ENCODE data around the gene SPRED3.

SPRED3 gene

GRCh38 chr19:38442736-38443135, 54.2 kb downstream of the SPRED3 start:
- no peaks in the 10 kb centered on the region for H3K36me3 ChIP-seq (ENCODE audit: insufficient read depth, insufficient read length, low read length)
- TF ChIP-seq ZNF274 (IDR thresholded peaks at IDR 0.05; ENCODE audit: low read depth, low read length), result no peak
- TF ChIP-seq YY1 (IDR thresholded peaks at IDR 0.05; ENCODE audit: insufficient read depth, insufficient read length), result no peak
- no peak for TF ChIP-seq SUZ12 (IDR thresholded peaks at IDR 0.05; ENCODE audit: extremely low read depth, insufficient read depth, insufficient read length)
- no peak for DNase-seq (ENCODE audit: low read depth, low spot score)
- no peak overlapping the region for H3K4me3 ChIP-seq (ENCODE audit: insufficient read length, low read depth)
- H3K9ac ChIP-seq (ENCODE audit: insufficient read length, low read depth), result no peak overlapping the region
- H3K9me3 ChIP-seq (ENCODE audit: insufficient read depth, low read length), result no peaks in the 10 kb centered on the region
- H3K27me3 ChIP-seq (ENCODE audit: insufficient read depth, insufficient read length), result no peaks in the 10 kb centered on the region
- no peaks in the 10 kb centered on the region for H3K4me1 ChIP-seq (ENCODE audit: insufficient read depth, insufficient read length)

- Histone ChIP-seq H3K36me3 (ENCODE audit: insufficient read depth, insufficient read length, low read length) (no peaks in the 10 kb centered on the region), H3K9me3 (ENCODE audit: insufficient read depth, low read length) (no peaks in the 10 kb centered on the region), H3K9ac (ENCODE audit: insufficient read length, low read depth) (no peak overlapping the region), H3K27me3 (ENCODE audit: insufficient read depth, insufficient read length) (no peaks in the 10 kb centered on the region), H3K4me3 (ENCODE audit: insufficient read length, low read depth) (no peak overlapping the region), H3K4me1 (ENCODE audit: insufficient read depth, insufficient read length) (no peaks in the 10 kb centered on the region)
- no peak for DNase-seq (ENCODE audit: low read depth, low spot score)
- TF ChIP-seq YY1 (IDR thresholded peaks at IDR 0.05; ENCODE audit: insufficient read depth, insufficient read length) (no peak), SUZ12 (IDR thresholded peaks at IDR 0.05; ENCODE audit: extremely low read depth, insufficient read depth, insufficient read length) (no peak), ZNF274 (IDR thresholded peaks at IDR 0.05; ENCODE audit: low read depth, low read length) (no peak)
Measured at GRCh38 chr19:38443458-38443999, 55.0 kb downstream of the SPRED3 start.

GRCh38 chr19:38444026-38444425, 55.5 kb downstream of the SPRED3 start:
- TF ChIP-seq SUZ12 (IDR thresholded peaks at IDR 0.05; ENCODE audit: extremely low read depth, insufficient read depth, insufficient read length), result no peak
- no peak for TF ChIP-seq YY1 (IDR thresholded peaks at IDR 0.05; ENCODE audit: insufficient read depth, insufficient read length)
- TF ChIP-seq ZNF274 (IDR thresholded peaks at IDR 0.05; ENCODE audit: low read depth, low read length), result no peak
- Histone ChIP-seq H3K9ac (ENCODE audit: insufficient read length, low read depth) (no peak overlapping the region), H3K4me1 (ENCODE audit: insufficient read depth, insufficient read length) (no peaks in the 10 kb centered on the region), H3K27me3 (ENCODE audit: insufficient read depth, insufficient read length) (no peaks in the 10 kb centered on the region), H3K36me3 (ENCODE audit: insufficient read depth, insufficient read length, low read length) (no peaks in the 10 kb centered on the region), H3K9me3 (ENCODE audit: insufficient read depth, low read length) (no peaks in the 10 kb centered on the region), H3K4me3 (ENCODE audit: insufficient read length, low read depth) (no peak overlapping the region)
- DNase-seq (ENCODE audit: low read depth, low spot score), result no peak

GRCh38 chr19:38445362-38445761, 56.9 kb downstream of the SPRED3 start:
- Histone ChIP-seq H3K9me3 (ENCODE audit: insufficient read depth, low read length) (no peaks in the 10 kb centered on the region), H3K36me3 (ENCODE audit: insufficient read depth, insufficient read length, low read length) (no peaks in the 10 kb centered on the region), H3K4me3 (ENCODE audit: insufficient read length, low read depth) (no peak overlapping the region), H3K27me3 (ENCODE audit: insufficient read depth, insufficient read length) (no peaks in the 10 kb centered on the region), H3K9ac (ENCODE audit: insufficient read length, low read depth) (no peak overlapping the region), H3K4me1 (ENCODE audit: insufficient read depth, insufficient read length) (no peaks in the 10 kb centered on the region)
- DNase-seq (ENCODE audit: low read depth, low spot score), result no peak
- TF ChIP-seq YY1 (IDR thresholded peaks at IDR 0.05; ENCODE audit: insufficient read depth, insufficient read length) (no peak), SUZ12 (IDR thresholded peaks at IDR 0.05; ENCODE audit: extremely low read depth, insufficient read depth, insufficient read length) (no peak), ZNF274 (IDR thresholded peaks at IDR 0.05; ENCODE audit: low read depth, low read length) (no peak)

GRCh38 chr19:38448225-38448624, 59.7 kb downstream of the SPRED3 start:
- TF ChIP-seq YY1 (IDR thresholded peaks at IDR 0.05; ENCODE audit: insufficient read depth, insufficient read length) (no peak), SUZ12 (IDR thresholded peaks at IDR 0.05; ENCODE audit: extremely low read depth, insufficient read depth, insufficient read length) (no peak), ZNF274 (IDR thresholded peaks at IDR 0.05; ENCODE audit: low read depth, low read length) (no peak)
- DNase-seq (ENCODE audit: low read depth, low spot score), result no peak
- H3K9me3 ChIP-seq (ENCODE audit: insufficient read depth, low read length), result no peaks in the 10 kb centered on the region
- H3K9ac ChIP-seq (ENCODE audit: insufficient read length, low read depth), result no peak overlapping the region
- peaks cover 3% of the 10 kb centered on the region for H3K4me1 ChIP-seq (ENCODE audit: insufficient read depth, insufficient read length)
- H3K36me3 ChIP-seq (ENCODE audit: insufficient read depth, insufficient read length, low read length), result no peaks in the 10 kb centered on the region
- no peaks in the 10 kb centered on the region for H3K27me3 ChIP-seq (ENCODE audit: insufficient read depth, insufficient read length)
- H3K4me3 ChIP-seq (ENCODE audit: insufficient read length, low read depth), result no peak overlapping the region

All from NT2/D1 (cell line).